GM21360 (cell line): ENCODE measurements around the gene TAF4.
"Not testable (repeated sequence)": the region's sequence is repeated elsewhere in the genome, so short reads cannot be mapped to it uniquely, and the experiment has no call there.

Experiments
- ATAC-seq: cut with Tn5 transposase; IDR thresholded peaks from one replicate; pipeline ENCODE4 v1.9.1; 2021; ENCODE audit warnings: mild to moderate bottlenecking, moderate library complexity; ENCODE audit not compliant: unreplicated experiment

Gene TAF4

DNA sequence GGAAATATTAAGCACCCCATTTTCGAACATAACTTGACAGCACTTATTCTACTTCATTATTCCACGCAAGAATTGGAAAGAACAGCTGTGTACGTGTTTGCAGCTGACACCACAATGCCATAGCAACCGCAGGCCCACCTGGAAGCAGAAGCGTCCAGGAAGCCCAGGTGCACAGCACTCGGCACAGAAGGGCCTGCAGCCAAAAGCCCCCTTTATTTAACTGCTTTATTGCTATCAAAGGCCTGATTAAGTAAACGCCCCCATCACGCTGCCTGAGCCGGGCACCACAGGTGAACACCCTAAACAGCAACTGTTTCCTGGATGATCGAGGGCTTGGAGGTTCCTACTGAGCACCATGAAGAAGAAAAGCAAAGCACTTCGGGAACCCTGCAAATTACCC, 6.3 kb downstream of the TAF4 start:
- no peak for ATAC-seq

- ATAC-seq = no peak
Measured at GRCh38 chr20:62058941-62059340, 6.7 kb downstream of the TAF4 start.

GRCh38 chr20:62056975-62057374, 8.7 kb downstream of the TAF4 start:
- no peak for ATAC-seq

DNA sequence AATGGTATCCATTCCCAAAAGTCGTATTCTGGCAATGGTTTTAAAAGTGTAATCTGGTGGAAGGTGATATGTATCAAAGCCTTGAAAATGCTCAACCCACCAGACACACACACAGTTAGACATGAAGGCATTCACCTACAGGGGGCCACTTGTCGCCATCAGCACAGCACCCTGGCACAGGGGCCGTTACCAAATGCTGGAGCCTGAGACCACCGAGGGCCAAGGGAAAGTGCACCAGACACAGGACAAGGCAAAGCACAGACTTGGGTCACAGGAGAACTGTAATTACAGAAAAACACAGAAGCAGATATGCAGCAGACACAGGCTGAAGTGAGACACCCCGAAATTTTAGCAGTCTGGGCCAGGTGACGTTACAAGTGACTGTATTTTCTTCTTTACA, 9.3 kb downstream of the TAF4 start:
- no peak for ATAC-seq

DNA sequence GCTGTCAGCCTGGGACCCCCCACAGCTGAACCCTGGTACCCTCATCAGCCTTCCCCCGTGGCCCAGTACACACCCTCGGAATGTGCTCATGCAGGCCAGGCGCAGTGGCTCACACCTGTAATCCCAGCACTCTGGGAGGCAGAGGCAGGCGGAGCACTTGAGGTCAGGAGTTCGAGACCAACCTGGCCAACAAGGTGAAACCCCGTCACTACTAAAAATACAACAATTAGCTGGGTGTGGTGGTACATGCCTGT, 9.9 kb downstream of the TAF4 start:
- ATAC-seq = not testable (repeated sequence)

DNA sequence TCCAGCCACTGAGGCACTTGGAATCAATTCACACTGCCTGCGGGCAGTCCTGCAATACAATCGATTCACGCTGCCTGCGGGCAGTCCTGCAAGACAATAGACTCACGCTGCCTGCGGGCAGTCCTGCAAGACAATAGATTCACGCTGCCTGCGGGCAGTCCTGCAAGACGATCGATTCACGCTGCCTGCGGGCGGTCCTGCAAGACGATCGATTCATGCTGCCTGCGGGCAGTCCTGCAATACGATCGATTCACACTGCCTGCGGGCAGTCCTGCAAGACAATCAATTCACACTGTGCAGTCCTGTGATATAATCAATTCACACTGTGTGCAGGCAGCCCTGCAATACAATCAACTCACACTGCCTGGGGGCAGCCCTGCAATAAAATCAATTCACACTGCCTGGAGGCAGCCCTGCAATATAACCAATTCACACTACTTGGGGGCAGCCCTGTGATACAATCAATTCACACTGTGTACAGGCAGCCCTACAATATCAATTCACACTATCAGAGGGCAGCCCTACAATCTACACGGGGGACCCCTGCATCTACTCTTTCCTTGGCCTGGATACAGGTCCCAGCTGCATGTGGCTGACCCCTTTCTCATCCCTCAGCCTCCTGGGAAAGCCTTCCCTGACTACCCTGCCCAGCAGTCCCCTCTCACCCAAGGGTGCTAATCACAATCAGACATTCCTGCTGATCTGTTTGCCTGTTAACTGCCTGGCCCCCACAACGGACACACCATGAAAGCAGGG, 10.4 kb downstream of the TAF4 start:
- no peak for ATAC-seq

GRCh38 chr20:62054451-62054953, 11.2 kb downstream of the TAF4 start:
- ATAC-seq = no peak

- ATAC-seq = no peak
Measured at GRCh38 chr20:62053465-62054196, 12.1 kb downstream of the TAF4 start.

DNA sequence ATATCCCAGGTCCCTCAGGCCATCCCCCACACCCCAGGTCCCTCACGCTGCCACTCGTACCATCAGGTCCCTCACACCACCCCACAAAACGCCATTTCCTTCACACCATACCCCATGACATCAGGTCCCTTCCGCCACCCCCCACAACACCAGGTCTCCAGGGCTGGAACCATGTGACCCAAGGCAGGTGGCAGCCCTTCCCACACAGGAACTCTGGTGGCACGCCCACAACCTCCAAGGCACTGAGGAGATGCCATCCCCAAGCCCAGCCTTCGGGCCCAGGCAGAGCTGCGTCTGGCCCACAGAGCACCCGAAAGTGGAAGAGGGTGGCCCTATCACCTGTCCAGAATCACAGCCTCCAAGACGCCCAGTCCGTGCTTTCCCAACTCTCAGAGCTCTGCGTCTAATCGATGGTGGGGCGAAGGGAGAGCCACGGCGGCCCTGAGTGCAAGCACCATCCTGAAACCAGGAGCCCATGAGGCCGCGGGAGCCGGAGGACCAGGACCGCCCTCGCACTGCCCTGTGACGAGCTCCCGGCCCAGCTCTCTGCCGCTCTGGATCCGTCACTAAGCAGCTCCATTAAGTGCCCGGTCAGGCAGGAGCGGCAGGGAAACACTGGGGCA, 12.7 kb downstream of the TAF4 start:
- ATAC-seq = no peak

- ATAC-seq = no peak
Measured at GRCh38 chr20:62052336-62052841, 13.3 kb downstream of the TAF4 start.

GRCh38 chr20:62051546-62052255, 14.0 kb downstream of the TAF4 start:
- no peak for ATAC-seq

DNA sequence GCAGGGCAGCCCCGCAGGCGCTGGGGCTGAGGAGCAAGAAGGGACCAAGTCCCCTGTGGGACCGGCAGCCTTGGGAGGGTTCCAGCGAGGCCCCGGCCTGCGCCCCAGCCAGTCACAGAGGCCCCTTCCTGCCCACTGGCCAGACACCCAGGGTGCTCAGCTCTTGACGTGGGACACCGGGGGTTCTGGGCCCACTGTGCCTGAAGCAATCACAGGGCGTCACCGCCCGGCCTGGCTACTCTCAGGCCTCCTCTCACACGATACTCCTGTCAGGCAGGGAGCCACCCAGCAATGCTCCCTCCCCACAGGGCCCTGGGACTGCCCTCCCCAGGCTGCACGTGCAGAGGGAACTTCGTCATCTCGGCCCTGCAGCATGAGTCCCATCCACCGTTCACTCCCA, 14.5 kb downstream of the TAF4 start:
- no peak for ATAC-seq

- ATAC-seq = no peak
Measured at GRCh38 chr20:62050166-62051120, 15.2 kb downstream of the TAF4 start.

DNA sequence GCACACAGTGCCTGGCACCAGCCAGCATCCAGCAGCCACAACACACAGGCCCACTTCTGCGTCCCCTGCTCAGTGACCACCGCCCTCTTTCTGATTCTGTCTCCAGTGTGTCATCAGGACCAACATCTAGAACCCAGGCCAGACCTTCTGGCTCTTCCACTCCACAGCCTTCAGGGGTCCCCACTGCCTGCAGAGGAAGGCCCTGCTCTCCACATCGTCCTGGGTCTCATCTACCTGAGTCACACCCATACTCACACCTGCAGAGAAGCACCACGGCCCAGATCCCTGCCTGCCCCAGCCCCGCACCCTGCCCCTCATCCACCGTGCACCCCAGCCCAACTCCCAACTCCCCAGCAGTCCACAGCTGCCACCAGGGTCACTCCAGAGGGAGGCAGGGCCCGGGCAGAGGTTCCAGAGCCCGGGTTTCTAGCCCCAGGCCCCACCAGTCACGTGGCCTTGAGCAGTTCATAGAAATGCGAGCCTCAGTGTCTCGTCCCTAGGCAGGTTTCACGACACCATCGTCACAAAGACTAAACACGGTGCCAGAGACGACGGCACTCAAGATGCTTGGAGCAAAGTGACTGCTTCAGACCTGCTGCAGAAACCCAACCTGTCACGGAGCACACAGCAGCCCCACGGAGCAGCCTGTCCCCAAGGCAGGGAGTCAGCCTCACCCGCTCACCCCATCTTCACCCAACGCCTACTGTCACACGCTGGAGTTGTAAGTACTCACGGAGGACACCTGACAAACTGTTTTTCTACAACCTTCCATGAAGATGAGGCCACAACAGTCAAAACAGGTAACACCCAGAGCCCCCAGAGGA, 16.1 kb downstream of the TAF4 start:
- ATAC-seq = no peak

DNA sequence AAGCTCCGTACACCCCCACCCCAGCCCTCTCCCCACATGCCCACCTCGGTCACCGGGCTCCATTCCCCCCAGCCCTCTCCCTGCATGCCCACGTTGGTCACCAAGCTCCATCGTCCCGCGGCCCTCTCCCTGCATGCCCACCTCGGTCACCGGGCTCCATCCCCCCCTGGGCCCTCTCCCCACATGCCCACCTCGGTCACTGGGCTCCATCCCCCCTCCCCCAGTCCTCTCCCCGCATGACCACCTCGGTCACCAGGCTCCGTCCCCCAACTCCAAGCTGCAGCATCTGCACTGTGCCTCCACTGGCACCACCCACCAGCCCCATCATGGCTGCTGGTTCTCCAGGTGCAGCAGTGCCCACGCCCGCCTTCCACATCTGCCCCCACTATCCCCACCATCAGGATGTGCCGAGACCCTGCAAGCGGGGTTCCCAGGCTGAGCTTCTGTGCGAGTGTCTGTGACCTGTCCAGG, 16.8 kb downstream of the TAF4 start:
- ATAC-seq = no peak

DNA sequence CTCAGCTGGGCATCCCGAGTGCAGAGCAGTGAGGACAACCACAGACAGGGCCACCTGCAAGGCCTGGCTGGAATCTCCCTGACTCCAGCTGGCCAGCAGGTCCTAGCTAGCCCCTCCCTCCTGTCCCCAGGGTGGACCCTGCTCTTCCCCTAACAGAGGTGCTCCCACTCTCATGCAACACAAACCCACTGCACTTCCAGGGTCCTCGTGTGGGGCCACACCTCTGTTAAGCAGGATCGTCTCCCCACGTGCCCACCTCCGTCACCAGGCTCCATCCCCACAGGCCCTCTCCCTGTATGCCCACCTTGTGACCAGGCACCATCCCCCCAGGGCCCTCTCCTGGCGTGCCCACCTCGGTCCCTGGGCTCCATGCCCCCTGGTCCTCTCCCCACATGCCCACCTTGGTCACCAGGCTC, 17.3 kb downstream of the TAF4 start:
- ATAC-seq = no peak

GRCh38 chr20:62047666-62048345, 17.9 kb downstream of the TAF4 start:
- no peak for ATAC-seq

- no peak for ATAC-seq
Measured at GRCh38 chr20:62046431-62046830, 19.2 kb downstream of the TAF4 start.
